Naive B cell (primary cell): Measurements from ENCODE around the gene PTGIR. TPM values are rescaled to one million over a fixed set of nuclear protein-coding genes. Genes with fewer than 3 reads are reported as not detected.
A peak's percentile ranks its signal among the peaks of the same experiment; 100 is the strongest.

ENCODE experiments used
- ATAC-seq, 2 donors: fragments of 150-1000 bp; cut with Tn5 transposase; 2 replicates each; pipeline ENCODE4 v1.10.0; 2021; ENCODE audit warnings: low read depth in 2 of 2, mild to moderate bottlenecking in 2 of 2, moderate library complexity in 2 of 2
- DNase-seq: peaks from one replicate; pipeline ENCODE4 v3.0.0; 2022
- H3K27ac Mint-ChIP-seq, 6 donors: one replicate each; pipeline ENCODE4 v1.8.0; 2020 to 2022; ENCODE audit warnings: mild to moderate bottlenecking in 6 of 6, mixed read lengths in 6 of 6, moderate library complexity in 5 of 6, inconsistent platforms in 2 of 6
- H3K27me3 Mint-ChIP-seq, 3 donors: one replicate each; pipeline ENCODE4 v1.8.0; 2021 to 2022; ENCODE audit warnings: mixed read lengths in 3 of 3, mild to moderate bottlenecking in 1 of 3
- H3K36me3 Mint-ChIP-seq, 2 donors: one replicate each; pipeline ENCODE4 v1.8.0; 2020 to 2022; ENCODE audit warnings: mixed read lengths in 2 of 2, inconsistent platforms in 1 of 2, mild to moderate bottlenecking in 1 of 2
- H3K4me1 Mint-ChIP-seq, 3 donors: one replicate each; pipeline ENCODE4 v1.8.0; 2020 to 2022; ENCODE audit warnings: mixed read lengths in 3 of 3, inconsistent platforms in 1 of 3, mild to moderate bottlenecking in 1 of 3, moderate library complexity in 1 of 3
- H3K4me3 Mint-ChIP-seq, 8 donors: one replicate each; pipeline ENCODE4 v1.8.0; 2020 to 2022; ENCODE audit warnings: mild to moderate bottlenecking in 8 of 8, mixed read lengths in 8 of 8, moderate library complexity in 8 of 8, inconsistent platforms in 2 of 8
- H3K9me3 Mint-ChIP-seq, 7 donors: one replicate each; pipeline ENCODE4 v1.8.0; 2020 to 2022; ENCODE audit warnings: mixed read lengths in 7 of 7, mild to moderate bottlenecking in 5 of 7, inconsistent platforms in 2 of 7, moderate library complexity in 1 of 7
- polyA plus RNA-seq, 6 donors: library from polyadenylated mRNA; unstranded; fragments of 300-500 nt; fragmentation: Illumina TruSeq; gene quantifications; one replicate each; pipeline ENCODE4 v1.2.3, GENCODE V29; 2021; ENCODE audit warnings: low read depth in 6 of 6

The PTGIR gene
- polyA plus RNA-seq, 6 donors from 2014 or later = 1.3 to 4.5 (median 1.9) TPM; not detected in 1

GRCh38 chr19:46573679-46574498, 51.0 kb downstream of the PTGIR start:
- peak overlapping the region in 2 of 6 donors; percentile 41 to 52 for H3K27ac Mint-ChIP-seq
- no peak for DNase-seq
- peaks cover 4 to 16% (median 12%) of the 10 kb centered on the region in 7 donors for H3K9me3 Mint-ChIP-seq
- peaks cover 6 to 17% (median 10%) of the 10 kb centered on the region in 3 donors for H3K27me3 Mint-ChIP-seq
- H3K36me3 Mint-ChIP-seq = peaks cover 8 to 27% of the 10 kb centered on the region in 2 donors
- H3K4me1 Mint-ChIP-seq = peaks cover 16 to 21% (median 17%) of the 10 kb centered on the region in 3 donors
- H3K4me3 Mint-ChIP-seq = no peak overlapping the region
- no peak for ATAC-seq

- ATAC-seq (peak in 1 of 2 donors; percentile 35), DNase-seq (no peak)
- peaks cover 0 to 6% (median 3%) of the 10 kb centered on the region in 7 donors for H3K9me3 Mint-ChIP-seq
These were observed 53.4 kb downstream of the PTGIR start for GRCh38 chr19:46571495-46571894.

More at GRCh38 chr19:46571495-46571894, 53.4 kb downstream of the PTGIR start:
- Mint-ChIP-seq H3K27me3 (peaks cover 6 to 17% (median 10%) of the 10 kb centered on the region in 3 donors), H3K27ac (no peak overlapping the region), H3K36me3 (peaks cover 8 to 14% of the 10 kb centered on the region in 2 donors), H3K4me3 (no peak overlapping the region), H3K4me1 (peaks cover 4 to 11% (median 8%) of the 10 kb centered on the region in 3 donors)

Other genes starting within 250 kb of the PTGIR start
- gene CCDC8, start 211.5 kb downstream of the PTGIR start, polyA plus RNA-seq = not detected
- gene PNMA8C, start 196.2 kb downstream of the PTGIR start, polyA plus RNA-seq = not detected
- not detected for gene PNMA8A, start 153.5 kb downstream of the PTGIR start, polyA plus RNA-seq
- gene PNMA8B, start 129.2 kb downstream of the PTGIR start, polyA plus RNA-seq = 1 to 10 TPM in 1 of 6 donors, under 1 TPM in 3, not detected in 2; 0.05 to 1.3 (median 0.12) TPM
- 100 to 1,000 TPM; 106 to 118 (median 112) TPM for gene CALM3, start 23.8 kb downstream of the PTGIR start, polyA plus RNA-seq
- gene GNG8, start 11.1 kb upstream of the PTGIR start, polyA plus RNA-seq = 10 to 100 TPM in 2 of 6 donors, not detected in 4; 14.1 to 16.1 TPM
- under 1 TPM in 2 of 6 donors, not detected in 4; 0.11 to 0.30 TPM for gene DACT3, start 36.1 kb upstream of the PTGIR start, polyA plus RNA-seq
- gene PRKD2, start 92.0 kb upstream of the PTGIR start, polyA plus RNA-seq = 100 to 1,000 TPM in 1 of 6 donors, 10 to 100 TPM in 5; 66.7 to 156 (median 72.6) TPM
- 10 to 100 TPM in 1 of 6 donors, 1 to 10 TPM in 5; 2.0 to 10.1 (median 6.0) TPM for gene FKRP, start 121.0 kb upstream of the PTGIR start, polyA plus RNA-seq
- gene STRN4, start 121.4 kb upstream of the PTGIR start, polyA plus RNA-seq = 10 to 100 TPM in 5 of 6 donors, 1 to 10 TPM in 1; 6.0 to 38.0 (median 15.5) TPM
- gene SLC1A5, start 163.5 kb upstream of the PTGIR start, polyA plus RNA-seq = 10 to 100 TPM in 2 of 6 donors, 1 to 10 TPM in 4; 4.9 to 12.1 (median 7.9) TPM
- 10 to 100 TPM; 54.8 to 67.6 (median 56.7) TPM for gene AP2S1, start 225.8 kb upstream of the PTGIR start, polyA plus RNA-seq
- 1 to 10 TPM in 5 of 6 donors, not detected in 1; 1.6 to 5.9 (median 2.0) TPM for gene ARHGAP35, start 235.9 kb upstream of the PTGIR start, polyA plus RNA-seq